Loucy (cell line): ENCODE results near the gene UNC5A.

Experiments used
- H2AFZ ChIP-seq: fragments of 200-600 bp; sonication (generic); 2 replicates; pipeline ENCODE4 v1.6.0; 2016; ENCODE audit warnings: antibody characterized with exemption, mild to moderate bottlenecking, low read length, moderate library complexity
- H3F3A ChIP-seq: fragments of 200-600 bp; 2 replicates; pipeline ENCODE4 v1.6.0; 2016; ENCODE audit warnings: antibody characterized with exemption, low read depth, mild to moderate bottlenecking
- H3K27me3 ChIP-seq: fragments of 200-600 bp; sonication (generic); 2 replicates; pipeline ENCODE4 v1.6.1; 2014; ENCODE audit warnings: low read length, mild to moderate bottlenecking; ENCODE audit not compliant: insufficient read depth, poor library complexity, severe bottlenecking
- H3K36me3 ChIP-seq: fragments of 200-600 bp; sonication (generic); 2 replicates; pipeline ENCODE4 v1.6.1; 2016; ENCODE audit warnings: low read length; ENCODE audit not compliant: insufficient read depth
- H3K4me1 ChIP-seq: fragments of 200-600 bp; sonication (generic); 2 replicates; pipeline ENCODE4 v1.5.1; 2014; ENCODE audit warnings: low read length, mild to moderate bottlenecking; ENCODE audit not compliant: insufficient read depth, poor library complexity, severe bottlenecking
- H3K4me2 ChIP-seq: fragments of 200-600 bp; sonication (generic); 2 replicates; pipeline ENCODE4 v1.6.0; 2014; ENCODE audit warnings: antibody characterized with exemption, low read length, low read depth, mild to moderate bottlenecking; ENCODE audit not compliant: poor library complexity, severe bottlenecking
- H3K4me3 ChIP-seq: fragments of 200-600 bp; sonication (generic); 2 replicates; pipeline ENCODE4 v1.5.1; 2014; ENCODE audit warnings: low read length, mild to moderate bottlenecking, mixed read lengths; ENCODE audit not compliant: poor library complexity, severe bottlenecking
- H3K79me2 ChIP-seq: fragments of 200-600 bp; sonication (generic); 2 replicates; pipeline ENCODE4 v1.6.1; 2014; ENCODE audit warnings: low read length; ENCODE audit not compliant: insufficient read depth
- H3K9ac ChIP-seq: fragments of 200-600 bp; sonication (generic); 2 replicates; pipeline ENCODE4 v1.6.0; 2014; ENCODE audit warnings: mild to moderate bottlenecking, low read depth, low read length, moderate library complexity; ENCODE audit not compliant: poor library complexity, severe bottlenecking
- H3K9me2 ChIP-seq: fragments of 200-600 bp; sonication (generic); replicated peaks from 2 replicates; pipeline ENCODE4 v1.6.1; 2016; ENCODE audit warnings: low read depth, low read length, mixed read lengths
- H3K9me3 ChIP-seq: fragments of 200-600 bp; sonication (generic); 2 replicates; pipeline ENCODE4 v1.6.1; 2014; ENCODE audit warnings: mild to moderate bottlenecking, antibody characterized with exemption, low read length, low read depth; ENCODE audit not compliant: insufficient read depth
- H4K20me1 ChIP-seq: fragments of 200-600 bp; sonication (generic); 2 replicates; pipeline ENCODE4 v1.6.0; 2014; ENCODE audit warnings: antibody characterized with exemption, low read length, mild to moderate bottlenecking; ENCODE audit not compliant: insufficient read depth, poor library complexity, severe bottlenecking
- CTCF ChIP-seq: fragments of 200-600 bp; sonication (generic); conservative IDR thresholded peaks from 2 replicates; pipeline ENCODE4 v1.5.1; 2014; ENCODE audit warnings: mild to moderate bottlenecking, antibody characterized with exemption, low read length
- EZH2phosphoT487 ChIP-seq: fragments of 200-600 bp; IDR thresholded peaks from 2 replicates; pipeline ENCODE4 v1.6.1; 2018; ENCODE audit warnings: antibody characterized with exemption, mild to moderate bottlenecking, moderate library complexity, borderline replicate concordance

Gene UNC5A

DNA sequence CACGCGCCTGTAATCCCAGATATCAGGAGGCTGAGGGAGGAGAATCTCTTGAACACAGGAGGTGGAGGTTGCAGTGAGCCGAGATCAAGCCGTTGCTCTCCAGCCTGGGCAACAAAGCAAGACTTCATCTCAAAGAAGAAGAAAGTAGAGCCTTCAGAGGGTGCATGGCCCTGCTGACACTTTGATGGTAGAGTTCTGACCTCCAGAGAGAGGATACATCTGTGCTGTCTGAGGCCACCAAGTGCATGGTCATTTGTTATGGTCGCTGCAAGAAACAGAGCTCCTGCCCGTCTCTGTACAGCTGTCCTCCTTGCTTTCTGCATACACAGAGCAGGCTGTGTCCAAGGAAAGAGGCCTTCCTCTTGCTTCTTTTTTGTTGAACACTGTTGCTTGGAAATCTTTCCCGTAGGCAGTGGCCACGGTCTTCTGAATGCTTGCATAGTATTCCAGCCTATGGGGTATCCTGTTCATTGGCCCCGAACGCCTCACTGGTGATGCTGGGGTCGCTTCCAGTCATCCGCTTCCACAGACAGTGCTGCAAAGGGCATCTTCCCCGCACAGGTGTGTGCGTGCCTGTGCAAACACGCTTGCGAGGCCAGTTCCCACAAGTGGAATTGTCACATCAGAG lies 36.8 kb upstream of the UNC5A start:
- H3F3A ChIP-seq = no peaks in the 10 kb centered on the region
- H3K9ac ChIP-seq = no peak overlapping the region

DNA sequence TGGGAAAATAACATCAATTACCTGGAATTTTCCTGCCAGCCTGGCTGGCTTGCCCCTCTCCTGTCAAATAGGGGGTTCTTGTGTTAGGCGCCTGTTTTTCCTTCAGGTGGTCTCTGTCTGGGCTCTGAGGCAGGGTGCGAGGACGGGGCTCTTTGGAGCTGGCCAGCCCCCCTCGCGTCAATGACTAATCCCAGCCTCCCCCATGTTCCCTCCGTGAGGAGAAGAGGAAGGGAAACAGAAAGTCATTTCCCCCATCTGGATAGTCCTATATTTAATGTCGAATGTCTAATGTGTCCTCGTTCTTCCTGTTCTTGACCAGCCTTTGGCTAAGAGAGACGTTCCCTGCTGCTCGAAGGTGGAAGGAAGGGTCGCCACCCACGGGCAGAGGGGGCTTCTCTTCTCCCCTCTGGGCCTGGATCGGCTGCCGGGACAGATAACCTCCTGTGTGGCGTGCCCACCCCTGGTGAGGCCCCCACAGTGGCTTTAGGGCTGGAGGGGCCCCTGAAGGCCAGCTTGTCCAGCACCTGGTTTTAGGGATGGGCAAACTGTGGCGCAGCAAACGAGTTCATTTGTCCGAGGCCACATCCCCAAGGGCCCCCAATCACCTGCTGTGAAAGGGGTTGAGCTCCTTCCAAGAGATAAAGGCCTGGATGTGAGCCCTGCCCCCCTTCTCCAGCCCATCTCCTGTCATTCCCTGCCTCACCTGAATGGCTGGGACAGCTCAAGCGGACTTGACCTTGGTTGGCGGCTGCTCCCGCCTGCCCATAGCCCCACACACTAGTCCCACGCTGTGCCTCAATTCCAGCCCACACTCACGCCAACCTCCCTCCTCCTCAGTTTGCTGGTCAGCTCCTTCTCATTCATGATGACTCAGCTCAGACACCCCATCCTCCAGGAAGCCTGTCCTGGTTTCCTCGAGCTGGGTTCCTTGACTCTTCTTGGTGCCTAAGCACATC lies 35.9 kb upstream of the UNC5A start:
- Histone ChIP-seq H4K20me1 (no peaks in the 10 kb centered on the region), H3K79me2 (no peaks in the 10 kb centered on the region), H3K4me2 (no peak overlapping the region), H2AFZ (no peak overlapping the region), H3F3A (no peaks in the 10 kb centered on the region), H3K4me1 (no peaks in the 10 kb centered on the region), H3K4me3 (no peak overlapping the region), H3K36me3 (no peaks in the 10 kb centered on the region), H3K9me2 (no peaks in the 10 kb centered on the region), H3K9me3 (no peaks in the 10 kb centered on the region), H3K9ac (no peak overlapping the region), H3K27me3 (no peaks in the 10 kb centered on the region)
- no peak for TF ChIP-seq CTCF
- no peak for TF ChIP-seq EZH2phosphoT487

More for the DNA sequence above, 36.8 kb upstream of the UNC5A start:
- H3K9me2 ChIP-seq = no peaks in the 10 kb centered on the region
- H3K4me2 ChIP-seq = no peak overlapping the region
- H3K27me3 ChIP-seq = no peaks in the 10 kb centered on the region
- no peaks in the 10 kb centered on the region for H3K79me2 ChIP-seq
- no peaks in the 10 kb centered on the region for H3K36me3 ChIP-seq
- no peaks in the 10 kb centered on the region for H3K9me3 ChIP-seq
- no peak overlapping the region for H2AFZ ChIP-seq
- no peaks in the 10 kb centered on the region for H3K4me1 ChIP-seq
- TF ChIP-seq CTCF (no peak), EZH2phosphoT487 (no peak)
- H4K20me1 ChIP-seq = no peaks in the 10 kb centered on the region
- H3K4me3 ChIP-seq = no peak overlapping the region

DNA sequence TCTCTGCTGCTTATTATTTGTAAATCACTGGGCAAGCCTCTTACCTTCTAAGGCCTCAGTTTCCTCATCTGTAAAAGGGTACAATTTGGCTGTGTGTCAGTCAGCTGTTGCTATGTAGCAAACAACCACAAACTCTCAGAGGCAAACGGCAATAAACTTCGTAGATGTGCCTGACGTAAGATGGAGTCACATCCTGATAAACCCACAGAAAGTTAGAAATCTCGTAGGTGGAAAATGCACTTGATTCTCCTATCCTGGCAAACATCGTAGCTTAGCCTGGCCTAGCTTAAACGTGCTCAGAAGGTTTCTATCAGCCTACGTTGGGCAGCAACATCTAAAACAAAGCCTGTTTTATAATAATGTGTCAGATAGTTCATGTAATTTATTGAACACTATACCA lies 35.0 kb upstream of the UNC5A start:
- H3K9ac ChIP-seq = no peak overlapping the region
- no peaks in the 10 kb centered on the region for H3K9me3 ChIP-seq
- no peaks in the 10 kb centered on the region for H3K4me1 ChIP-seq
- H3K4me2 ChIP-seq = no peak overlapping the region
- TF ChIP-seq EZH2phosphoT487 = no peak
- TF ChIP-seq CTCF = no peak
- no peak overlapping the region for H3K4me3 ChIP-seq
- no peak overlapping the region for H2AFZ ChIP-seq
- H3K36me3 ChIP-seq = no peaks in the 10 kb centered on the region
- no peaks in the 10 kb centered on the region for H3K27me3 ChIP-seq
- no peaks in the 10 kb centered on the region for H3F3A ChIP-seq
- no peaks in the 10 kb centered on the region for H4K20me1 ChIP-seq
- H3K79me2 ChIP-seq = no peaks in the 10 kb centered on the region
- H3K9me2 ChIP-seq = no peaks in the 10 kb centered on the region
